Endothelial cell of umbilical vein (primary cell): ENCODE data around the gene PRRC2C. TPM values are rescaled to one million over a fixed set of nuclear protein-coding genes. Genes with fewer than 3 reads are reported as not detected.

Experiments used
- BruUV-seq: library from RNA; stranded (reverse); fragments of 400-500 nt; replicated peaks from 2 replicates; lab custom pipeline; 2021; lab: Mats Ljungman, UMichigan
- CTCF ChIA-PET: fragments of 300-600, 350-600 bp; sonication (Branson Sonifier 250); formaldehyde crosslinking; loops from one replicate; lab custom pipeline; 2021; ENCODE audit warnings: antibody characterized with exemption, inconsistent platforms; lab: Charles Lee
- POLR2A ChIA-PET: fragments of 300-600, 350-600 bp; sonication (Branson Sonifier 250); formaldehyde crosslinking; loops from one replicate; lab custom pipeline; 2021; ENCODE audit warnings: antibody characterized with exemption, inconsistent platforms; lab: Charles Lee
- DNase-seq: peaks from one replicate; pipeline ENCODE4 v3.0.0-alpha.2; 2011; ENCODE audit warnings: low read depth, low spot score
- FAIRE-seq: peaks from 2 replicates; lab custom pipeline; 2011; peaks lifted over from hg19 to GRCh38; lab: Jason Lieb, UNC
- H2AFZ ChIP-seq: 2 replicates; pipeline ENCODE4 v1.6.0; 2012; ENCODE audit warnings: low read depth, low read length, control low read depth, inconsistent platforms
- H3K27ac ChIP-seq: 2 replicates; pipeline ENCODE4 v1.5.1; 2011; ENCODE audit warnings: low read depth, mild to moderate bottlenecking, control low read depth, low read length, moderate library complexity; ENCODE audit not compliant: insufficient read depth
- H3K27me3 ChIP-seq, 2 experiments: 2 replicates each; pipeline versions ENCODE4 v1.6.0 to v1.6.1; 2011; ENCODE audit warnings: low read length in 2 of 2, mixed read lengths in 1 of 2; ENCODE audit not compliant: control insufficient read depth in 2 of 2, insufficient read depth in 2 of 2
- H3K36me3 ChIP-seq, 2 experiments: 2 replicates in 1 of 2; 3 replicates in 1 of 2; pipeline ENCODE4 v1.5.1; 2011; ENCODE audit warnings: low read length in 2 of 2, mild to moderate bottlenecking in 1 of 2, moderate library complexity in 1 of 2; ENCODE audit not compliant: control insufficient read depth in 2 of 2, insufficient read depth in 2 of 2; ENCODE audit errors: extremely low read depth in 1 of 2
- H3K4me1 ChIP-seq: 3 replicates; pipeline ENCODE4 v1.5.1; 2011; ENCODE audit warnings: mild to moderate bottlenecking, low read length; ENCODE audit not compliant: control insufficient read depth, insufficient read depth; ENCODE audit errors: extremely low read depth
- H3K4me2 ChIP-seq: 2 replicates; pipeline ENCODE4 v1.6.1; 2011; ENCODE audit warnings: low read length, control low read depth, mixed read lengths; ENCODE audit not compliant: insufficient read depth
- H3K4me3 ChIP-seq, 3 experiments: fragments of 200-600 bp in 1 of 3; sonication (generic), shearing (Covaris generic) in 1 of 3; replicated peaks in 1 of 3; 2 replicates each; pipeline ENCODE4 v1.5.1; 2011 to 2016; ENCODE audit warnings: control low read depth in 3 of 3, low read length in 3 of 3, mild to moderate bottlenecking in 2 of 3, inconsistent platforms in 1 of 3, low read depth in 1 of 3, moderate library complexity in 1 of 3; ENCODE audit not compliant: insufficient read depth in 1 of 3
- H3K79me2 ChIP-seq: 2 replicates; pipeline ENCODE4 v1.6.0; 2012; ENCODE audit warnings: low read length, inconsistent platforms; ENCODE audit not compliant: control insufficient read depth, insufficient read depth
- H3K9ac ChIP-seq: replicated peaks from 2 replicates; pipeline ENCODE3; 2011; ENCODE audit warnings: low read length, control low read depth; ENCODE audit not compliant: insufficient read depth; ENCODE audit errors: extremely low read depth
- H3K9me1 ChIP-seq: replicated peaks from 3 replicates; pipeline ENCODE4 v1.6.0; 2011; ENCODE audit warnings: mild to moderate bottlenecking, low read length; ENCODE audit not compliant: control insufficient read depth, insufficient read depth; ENCODE audit errors: extremely low read depth
- H3K9me3 ChIP-seq: replicated peaks from 2 replicates; pipeline ENCODE4 v1.5.1; 2012; ENCODE audit warnings: low read length, inconsistent platforms; ENCODE audit not compliant: control insufficient read depth, insufficient read depth
- H4K20me1 ChIP-seq: replicated peaks from 2 replicates; pipeline ENCODE3; 2011; ENCODE audit warnings: mild to moderate bottlenecking, low read length; ENCODE audit not compliant: control insufficient read depth, insufficient read depth; ENCODE audit errors: extremely low read depth
- EZH2 ChIP-seq: IDR thresholded peaks from 2 replicates; pipeline ENCODE4 v1.6.1; 2012; ENCODE audit warnings: borderline replicate concordance, low read depth, mild to moderate bottlenecking, moderate library complexity, low read length, inconsistent platforms; ENCODE audit not compliant: severe bottlenecking
- FOS ChIP-seq: IDR thresholded peaks from 2 replicates; pipeline ENCODE4 v1.6.1; 2011; ENCODE audit warnings: mild to moderate bottlenecking, low read length, moderate library complexity, borderline replicate concordance; ENCODE audit not compliant: insufficient read depth
- GATA2 ChIP-seq: IDR thresholded peaks from 2 replicates; pipeline ENCODE4 v1.7.0; 2011; ENCODE audit warnings: low read depth, mild to moderate bottlenecking, moderate library complexity, mixed read lengths, low read length; ENCODE audit not compliant: insufficient read length, insufficient read depth
- JUN ChIP-seq: IDR thresholded peaks from 2 replicates; pipeline ENCODE4 v1.6.1; 2011; ENCODE audit warnings: borderline replicate concordance, low read depth; ENCODE audit not compliant: insufficient read length, insufficient read depth
- MYC ChIP-seq: IDR thresholded peaks from one replicate; pipeline ENCODE4 v1.6.1; 2011; ENCODE audit warnings: mild to moderate bottlenecking, low read depth, low read length
- POLR2A ChIP-seq: IDR thresholded peaks from 2 replicates; pipeline ENCODE4 v1.6.1; 2012; ENCODE audit warnings: low read depth, mild to moderate bottlenecking, control low read depth, low read length
- POLR2AphosphoS5 ChIP-seq: IDR thresholded peaks from 2 replicates; pipeline ENCODE4 v1.6.1; 2012; ENCODE audit warnings: low read depth, mild to moderate bottlenecking, control low read depth, low read length, moderate library complexity; ENCODE audit not compliant: insufficient read depth
- dilution Hi-C: fragments of 300-500 bp; cut with MboI; formaldehyde crosslinking; loops from one replicate; pipeline ENCODE4 v1.15.0; 2019; ENCODE audit warnings: low sequenced_read_pairs; ENCODE audit not compliant: extremely low pct_ligation_motif_present
- intact Hi-C: fragments of 100-400 bp; cut with micrococcal nuclease; formaldehyde crosslinking; loops from one replicate; pipeline ENCODE4 v1.10.0; 2022
- polyA plus RNA-seq, 4 experiments: library from polyadenylated mRNA; depleted of rRNA in 3 of 4; stranded (reverse) in 3 of 4; unstranded in 1 of 4; fragments of >200 nt; gene quantifications; 2 replicates each; pipeline versions ENCODE4 v1.2.1 to v1.2.3, GENCODE V29; 2011 to 2012; ENCODE audit warnings: missing spikeins in 1 of 4
- small RNA-seq: library from RNA; depleted of rRNA; stranded (forward); fragments of <200 nt; gene quantifications from one replicate; pipeline ENCODE3, GENCODE V24; 2012; ENCODE audit warnings: low replicate concordance, low read depth; ENCODE audit not compliant: insufficient read depth, insufficient read length
- total RNA-seq: library from RNA; stranded (reverse); gene quantifications from 2 replicates; pipeline ENCODE4 v1.2.3, GENCODE V29; 2021
- TF ChIP-seq, protein P1 (sequence below): IDR thresholded peaks from 2 replicates; pipeline ENCODE4 v1.6.1; 2011; ENCODE audit not compliant: insufficient read depth, insufficient read length
- TF ChIP-seq, protein P2 (sequence below), 2 donors: IDR thresholded peaks; 1 replicate in 1 of 2; 2 replicates in 1 of 2; pipeline ENCODE4 v1.5.1; 2011; ENCODE audit warnings: low read length in 2 of 2, mild to moderate bottlenecking in 2 of 2, moderate library complexity in 2 of 2, control low read depth in 1 of 2, inconsistent platforms in 1 of 2, low read depth in 1 of 2; ENCODE audit not compliant: insufficient read depth in 1 of 2; ENCODE audit errors: extremely low read depth in 1 of 2

The PRRC2C gene
- total and polyA plus RNA-seq, 2 donors (not counting 3 experiments of a cell fraction or from before 2014, with no cell fraction given) = 65.7 to 199 TPM

DNA sequence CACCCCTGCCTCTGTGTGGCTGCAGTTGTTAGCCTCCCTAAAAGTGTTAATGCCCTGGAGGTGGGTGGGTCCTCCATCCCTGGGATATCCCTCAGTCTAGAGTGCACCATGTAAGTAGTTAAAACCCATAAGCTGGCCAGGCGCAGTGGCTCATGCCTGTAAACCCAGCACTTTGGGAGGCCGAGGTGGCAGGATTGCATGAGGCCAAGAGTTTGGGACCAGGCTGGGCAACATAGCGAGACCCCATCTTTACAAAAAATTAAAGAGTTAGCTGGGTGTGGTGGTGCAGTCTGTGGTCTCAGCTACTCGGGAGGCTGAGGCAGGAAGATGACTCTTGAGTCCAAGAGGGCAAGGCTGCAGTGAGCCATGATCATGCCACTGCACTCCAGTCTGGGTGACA, 156.9 kb downstream of the PRRC2C start:
- intact Hi-C loops = no loop called here
- DNase-seq (no peak), FAIRE-seq (no peak)
- Histone ChIP-seq H3K9me1 (no peaks in the 10 kb centered on the region), H3K4me1 (no peaks in the 10 kb centered on the region), H3K9me3 (no peaks in the 10 kb centered on the region), H3K4me2 (no peak overlapping the region), H3K9ac (no peak overlapping the region), H2AFZ (no peak overlapping the region), H4K20me1 (no peaks in the 10 kb centered on the region), H3K27me3 (peaks cover 0 to 2% of the 10 kb centered on the region in 2 experiments), H3K79me2 (no peaks in the 10 kb centered on the region), H3K36me3 (no peaks in the 10 kb centered on the region), H3K27ac (no peak overlapping the region), H3K4me3 (no peak overlapping the region)
- ChIA-PET POLR2A (no interaction called here), CTCF (interaction anchor here (0.8 to 6.9 kb wide), 4 partner anchors 13 to 342 kb away, joined by 3 to 200 read pairs (median 97); no protein-coding TSS in a partner anchor)
- dilution Hi-C loops = loop anchor here (25.0 kb wide), 1 partner anchor 345 kb away; no protein-coding TSS in a partner anchor
- TF ChIP-seq GATA2 (no peak), MYC (no peak), EZH2 (no peak), POLR2AphosphoS5 (no peak), FOS (no peak), POLR2A (no peak), JUN (no peak)
- TF ChIP-seq, protein P1, sequence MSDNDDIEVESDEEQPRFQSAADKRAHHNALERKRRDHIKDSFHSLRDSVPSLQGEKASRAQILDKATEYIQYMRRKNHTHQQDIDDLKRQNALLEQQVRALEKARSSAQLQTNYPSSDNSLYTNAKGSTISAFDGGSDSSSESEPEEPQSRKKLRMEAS = no peak
- TF ChIP-seq, protein P2, sequence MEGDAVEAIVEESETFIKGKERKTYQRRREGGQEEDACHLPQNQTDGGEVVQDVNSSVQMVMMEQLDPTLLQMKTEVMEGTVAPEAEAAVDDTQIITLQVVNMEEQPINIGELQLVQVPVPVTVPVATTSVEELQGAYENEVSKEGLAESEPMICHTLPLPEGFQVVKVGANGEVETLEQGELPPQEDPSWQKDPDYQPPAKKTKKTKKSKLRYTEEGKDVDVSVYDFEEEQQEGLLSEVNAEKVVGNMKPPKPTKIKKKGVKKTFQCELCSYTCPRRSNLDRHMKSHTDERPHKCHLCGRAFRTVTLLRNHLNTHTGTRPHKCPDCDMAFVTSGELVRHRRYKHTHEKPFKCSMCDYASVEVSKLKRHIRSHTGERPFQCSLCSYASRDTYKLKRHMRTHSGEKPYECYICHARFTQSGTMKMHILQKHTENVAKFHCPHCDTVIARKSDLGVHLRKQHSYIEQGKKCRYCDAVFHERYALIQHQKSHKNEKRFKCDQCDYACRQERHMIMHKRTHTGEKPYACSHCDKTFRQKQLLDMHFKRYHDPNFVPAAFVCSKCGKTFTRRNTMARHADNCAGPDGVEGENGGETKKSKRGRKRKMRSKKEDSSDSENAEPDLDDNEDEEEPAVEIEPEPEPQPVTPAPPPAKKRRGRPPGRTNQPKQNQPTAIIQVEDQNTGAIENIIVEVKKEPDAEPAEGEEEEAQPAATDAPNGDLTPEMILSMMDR (IDR thresholded peaks at IDR 0.05; ENCODE audit: extremely low read depth in 1 of 2, insufficient read depth in 1 of 2, low read depth in 1 of 2, low read length in 2 of 2) = no peak
- no TSS peak for BruUV-seq

Small RNA genes within 50 kb of the gene (small RNA-seq; reads per million reads assigned to genes)
- not detected for gene CYCSP53

Other genes starting within 250 kb of the PRRC2C start
- not detected in 2 replicates for gene FMO1, start 237.0 kb upstream of the PRRC2C start, total RNA-seq
- not detected in 2 replicates for gene FMO1, start 237.0 kb upstream of the PRRC2C start, polyA plus RNA-seq
- gene FMO4, start 171.3 kb upstream of the PRRC2C start, total RNA-seq = 0.16 and 0.33 TPM in 2 replicates
- 0.24 and 0.25 TPM in 2 replicates for gene FMO4, start 171.3 kb upstream of the PRRC2C start, polyA plus RNA-seq
- gene MYOCOS, start 136.7 kb downstream of the PRRC2C start, total RNA-seq = not detected in 2 replicates
- not detected in 2 replicates for gene MYOCOS, start 136.7 kb downstream of the PRRC2C start, polyA plus RNA-seq
- gene MYOC, start 167.2 kb downstream of the PRRC2C start, total RNA-seq = not detected in 2 replicates
- gene MYOC, start 167.2 kb downstream of the PRRC2C start, polyA plus RNA-seq = not detected in 2 replicates